HG03097 (cell line): ENCODE measurements around the gene HMCN2.

ENCODE experiments used
- ATAC-seq: cut with Tn5 transposase; IDR thresholded peaks from one replicate; pipeline ENCODE4 v1.9.1; 2021; ENCODE audit not compliant: unreplicated experiment, low FRiP score

HMCN2 gene

GRCh38 chr9:130478152-130478551 is 212.6 kb downstream of the HMCN2 start:
- no peak for ATAC-seq

- ATAC-seq, result no peak
These were observed 213.4 kb downstream of the HMCN2 start for GRCh38 chr9:130478736-130479575.

- no peak for ATAC-seq
These were observed 214.0 kb downstream of the HMCN2 start for GRCh38 chr9:130479587-130479986.

GRCh38 chr9:130480673-130481072 is 215.1 kb downstream of the HMCN2 start:
- no peak for ATAC-seq

- ATAC-seq, result no peak
These were observed 216.9 kb downstream of the HMCN2 start for GRCh38 chr9:130482463-130482862.

GRCh38 chr9:130483371-130483971 is 217.9 kb downstream of the HMCN2 start:
- ATAC-seq, result no peak
